Ammon's horn (tissue), 1 donor: ENCODE measurements around the gene GLB1L3.
A peak's percentile ranks its signal among the peaks of the same experiment; 100 is the strongest.
"Not testable (repeated sequence)": the region's sequence is repeated elsewhere in the genome, so short reads cannot be mapped to it uniquely, and the experiment has no call there.

Experiments used
- DNase-seq: peaks from one replicate; pipeline ENCODE4 v3.0.0-alpha.2; 2016; ENCODE audit warnings: low spot score

Gene GLB1L3

GRCh38 chr11:134250675-134251074, 25.5 kb upstream of the GLB1L3 start:
- DNase-seq = no peak

- no peak for DNase-seq
Measured at GRCh38 chr11:134252346-134253187, 23.6 kb upstream of the GLB1L3 start.

- peak; percentile 99 for DNase-seq
Measured at GRCh38 chr11:134253188-134253993, 22.8 kb upstream of the GLB1L3 start, which contains the start of the genes ACAD8 and THYN1. ACAD8 (plus strand) TSS chr11:134253568; CDS start chr11:134253601, 33 bp downstream. THYN1 (minus strand) TSS chr11:134253352; CDS start chr11:134252882, 470 bp downstream.

GRCh38 chr11:134254433-134255183, 21.6 kb upstream of the GLB1L3 start:
- no peak for DNase-seq

GRCh38 chr11:134255184-134255561, 21.0 kb upstream of the GLB1L3 start:
- DNase-seq = not testable (repeated sequence)

GRCh38 chr11:134257101-134257500, 19.1 kb upstream of the GLB1L3 start:
- no peak for DNase-seq

- DNase-seq = no peak
Measured at GRCh38 chr11:134258577-134258976, 17.6 kb upstream of the GLB1L3 start.

- no peak for DNase-seq
Measured at GRCh38 chr11:134260503-134260902, 15.7 kb upstream of the GLB1L3 start.

- no peak for DNase-seq
Measured at GRCh38 chr11:134260983-134261382, 15.2 kb upstream of the GLB1L3 start.

GRCh38 chr11:134261626-134262488, 14.3 kb upstream of the GLB1L3 start:
- DNase-seq = no peak

- no peak for DNase-seq
Measured at GRCh38 chr11:134264966-134265764, 11.0 kb upstream of the GLB1L3 start.

- no peak for DNase-seq
Measured at GRCh38 chr11:134266440-134266839, 9.7 kb upstream of the GLB1L3 start.

GRCh38 chr11:134266841-134267251, 9.3 kb upstream of the GLB1L3 start:
- no peak for DNase-seq

- no peak for DNase-seq
Measured at GRCh38 chr11:134267461-134267860, 8.7 kb upstream of the GLB1L3 start.

GRCh38 chr11:134267966-134268365, 8.2 kb upstream of the GLB1L3 start:
- no peak for DNase-seq

- DNase-seq = no peak
Measured at GRCh38 chr11:134270250-134270714, 5.9 kb upstream of the GLB1L3 start.

- DNase-seq = no peak
Measured at GRCh38 chr11:134271978-134272377, 4.2 kb upstream of the GLB1L3 start.

GRCh38 chr11:134272381-134273316, 3.5 kb upstream of the GLB1L3 start:
- no peak for DNase-seq

GRCh38 chr11:134273317-134273712, 2.9 kb upstream of the GLB1L3 start:
- no peak for DNase-seq
